Measurements from ENCODE around the gene ZNF141. TPM values are rescaled to one million over a fixed set of nuclear protein-coding genes. Genes with fewer than 3 reads are reported as not detected.
"Not testable (repeated sequence)": the region's sequence is repeated elsewhere in the genome, so short reads cannot be mapped to it uniquely, and the experiment has no call there.

Gene ZNF141
- total RNA-seq, 1 donor from 2014 or later = 10.1 TPM

DNA sequence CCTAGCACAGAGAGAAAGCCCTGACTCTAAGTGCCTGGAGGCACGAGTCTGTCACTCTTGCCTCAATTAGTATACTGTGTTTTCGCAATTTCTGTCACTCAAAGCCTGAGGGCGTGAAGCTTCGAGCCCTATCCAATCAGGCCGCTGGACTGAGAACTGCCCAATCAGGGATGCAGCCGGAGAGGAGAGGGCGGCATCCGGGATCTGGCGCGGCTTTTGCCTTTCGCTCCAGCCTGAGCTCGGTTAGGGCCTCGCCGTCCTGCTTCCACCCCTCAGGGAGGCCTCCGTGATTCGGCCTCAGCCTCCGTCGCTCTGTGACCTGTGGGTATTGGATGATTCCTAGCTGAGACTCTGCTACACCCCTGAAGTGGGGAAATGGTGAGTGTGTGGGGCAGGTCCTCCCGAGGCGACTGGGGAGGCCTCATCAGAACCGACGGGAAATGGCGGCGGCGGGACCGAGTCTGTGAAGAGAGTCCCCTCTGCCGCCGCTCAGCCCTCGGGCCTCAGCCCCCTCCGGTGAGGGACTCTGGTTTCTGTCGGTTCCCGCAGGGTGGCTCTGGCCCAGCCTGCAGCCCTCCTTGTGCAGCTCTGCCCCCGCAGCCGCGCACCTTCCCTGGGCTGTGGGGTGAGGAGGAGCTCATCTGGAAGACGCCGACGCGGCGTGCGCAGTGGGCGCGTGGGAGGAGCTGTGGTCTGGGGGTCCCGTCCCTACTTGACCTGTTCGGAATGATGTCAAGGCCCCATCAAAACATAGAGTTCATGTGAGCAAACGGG, 48.5 kb downstream of the ZNF141 start:
- no peak for DNase-seq (ENCODE audit: low read depth in 2 of 2)

DNA sequence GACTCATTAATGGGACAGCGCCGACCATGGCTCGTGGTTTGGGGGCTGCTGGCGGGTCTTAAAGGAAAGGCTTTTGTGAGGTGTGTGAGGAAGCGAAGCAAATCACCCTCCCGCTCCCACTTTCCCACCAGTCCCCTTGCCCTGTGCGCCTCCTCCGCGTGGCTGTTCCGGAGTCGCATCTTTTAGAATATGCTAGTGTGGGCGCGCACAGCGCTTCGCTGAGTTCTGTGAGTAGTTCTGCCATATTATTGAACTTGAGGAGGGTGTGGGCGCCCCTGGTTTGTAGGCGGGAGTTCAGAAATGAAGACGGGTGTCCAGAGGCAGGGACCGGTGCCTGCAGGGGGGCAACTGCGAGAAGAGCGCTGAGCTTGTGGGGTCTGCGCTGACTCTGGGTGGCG, 49.1 kb downstream of the ZNF141 start:
- DNase-seq (ENCODE audit: low read depth in 2 of 2) = no peak

DNA sequence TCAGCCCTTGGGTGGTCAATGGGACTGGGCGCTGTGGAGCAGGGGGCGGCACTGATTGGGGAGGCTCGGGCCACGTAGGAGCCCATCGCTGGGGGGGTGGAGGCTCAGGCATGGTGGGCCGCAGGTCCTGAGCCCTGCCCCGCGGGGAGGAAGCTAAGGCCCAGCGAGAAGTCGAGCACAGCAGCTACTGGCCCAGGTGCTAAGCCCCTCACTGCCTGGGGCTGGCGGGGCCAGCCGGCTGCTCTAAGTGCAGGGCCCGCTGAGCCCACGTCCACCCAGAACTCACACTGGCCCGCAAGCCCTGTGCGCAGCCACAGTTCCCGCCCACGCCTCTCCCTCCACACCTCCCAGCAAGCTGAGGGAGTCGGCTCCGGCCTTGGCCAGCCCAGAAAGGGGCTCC, 66.4 kb downstream of the ZNF141 start:
- DNase-seq (ENCODE audit: low read depth in 2 of 2) = no peak

DNA sequence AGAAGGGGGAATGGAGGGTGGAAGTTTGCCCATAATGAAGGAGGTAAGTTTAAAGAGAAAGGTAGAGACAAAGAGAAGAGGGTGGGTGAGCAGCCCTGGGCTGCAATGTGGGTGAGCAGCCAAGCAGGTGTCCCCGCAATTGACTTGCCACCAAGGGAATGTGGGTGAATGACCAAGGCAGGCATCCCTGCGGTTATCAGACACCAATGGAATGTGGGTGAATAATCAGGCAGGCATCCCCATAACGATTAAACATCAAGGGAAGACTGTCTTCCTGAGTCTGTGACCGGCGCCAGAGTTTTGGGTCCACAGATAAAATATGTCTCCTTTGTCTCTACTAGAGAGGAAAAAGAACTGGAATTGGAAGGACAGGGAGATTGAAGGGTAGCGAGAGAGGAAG, 70.7 kb downstream of the ZNF141 start:
- not testable (repeated sequence) for DNase-seq (ENCODE audit: low read depth in 2 of 2)

DNA sequence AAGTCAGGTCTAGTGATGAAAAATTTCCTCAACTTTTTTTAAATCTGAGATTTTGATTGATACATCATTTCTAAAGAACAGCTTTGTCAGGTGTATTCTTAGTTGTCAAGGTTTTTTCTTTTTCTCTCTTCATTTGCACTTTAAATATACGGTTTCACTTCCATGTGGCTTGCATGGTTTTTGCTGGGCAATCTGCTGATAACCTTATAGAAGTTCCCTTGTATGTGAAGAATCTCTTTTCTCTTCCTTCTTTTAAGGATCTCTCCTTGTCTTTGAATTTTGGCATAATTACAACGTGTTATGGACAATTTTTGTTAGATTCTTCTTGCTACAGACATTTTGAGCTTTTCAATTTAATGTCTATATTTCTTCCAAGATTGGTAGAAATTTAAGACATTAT, 85.0 kb downstream of the ZNF141 start:
- no peak for DNase-seq (ENCODE audit: low read depth in 2 of 2)

Other genes starting within 250 kb of the ZNF141 start
- gene ZNF718, start 213.3 kb upstream of the ZNF141 start, total RNA-seq = 2.2 and 5.4 TPM in 2 replicates
- gene ZNF732, start 32.3 kb upstream of the ZNF141 start, total RNA-seq = 0.40 and 0.44 TPM in 2 replicates
- gene ZNF721, start 161.3 kb downstream of the ZNF141 start, total RNA-seq = 30.7 and 31.9 TPM in 2 replicates
- gene PIGG, start 161.4 kb downstream of the ZNF141 start, total RNA-seq = 30.1 and 47.8 TPM in 2 replicates
- gene TMEM271, start 238.5 kb downstream of the ZNF141 start, total RNA-seq = not detected in 2 replicates